KMS-11 (cell line): ENCODE measurements around the gene OSBP2.

Experiments
- H2AFZ ChIP-seq: fragments of 200-600 bp; sonication (generic); 2 replicates; pipeline ENCODE4 v1.6.1; 2016; ENCODE audit warnings: antibody characterized with exemption, mixed run types, low read depth
- H3K27ac ChIP-seq: fragments of 200-600 bp; sonication (generic); 2 replicates; pipeline ENCODE4 v1.6.1; 2016; ENCODE audit warnings: mild to moderate bottlenecking, mixed run types
- H3K27me3 ChIP-seq: fragments of 200-600 bp; sonication (generic); 2 replicates; pipeline ENCODE4 v1.6.1; 2017; ENCODE audit warnings: mild to moderate bottlenecking, low read depth, mixed run types, moderate library complexity; ENCODE audit not compliant: insufficient read depth
- H3K36me3 ChIP-seq: fragments of 200-600 bp; sonication (generic); 2 replicates; pipeline ENCODE4 v1.6.1; 2017; ENCODE audit warnings: mild to moderate bottlenecking, mixed run types; ENCODE audit not compliant: insufficient read depth
- H3K4me1 ChIP-seq: fragments of 200-600 bp; sonication (generic); 2 replicates; pipeline ENCODE4 v1.6.1; 2016; ENCODE audit warnings: mild to moderate bottlenecking, low read depth, mixed run types; ENCODE audit not compliant: poor library complexity, severe bottlenecking
- H3K4me2 ChIP-seq: fragments of 200-600 bp; sonication (generic); 2 replicates; pipeline ENCODE4 v1.7.0; 2016; ENCODE audit warnings: mild to moderate bottlenecking, mixed run types
- H3K4me3 ChIP-seq: fragments of 200-600 bp; sonication (generic); IDR thresholded peaks from 2 replicates; pipeline ENCODE4 v1.6.1; 2017; ENCODE audit warnings: low read depth, low read length, mixed read lengths; ENCODE audit not compliant: insufficient read depth
- H3K79me2 ChIP-seq: fragments of 200-600 bp; sonication (generic); 2 replicates; pipeline ENCODE4 v1.6.1; 2016; ENCODE audit warnings: low read depth, mixed run types; ENCODE audit not compliant: insufficient read depth
- H3K9ac ChIP-seq: fragments of 200-600 bp; sonication (generic); 2 replicates; pipeline ENCODE4 v1.6.1; 2016; ENCODE audit warnings: mild to moderate bottlenecking, mixed run types
- H4K20me1 ChIP-seq: fragments of 200-600 bp; sonication (generic); 2 replicates; pipeline ENCODE4 v1.6.1; 2016; ENCODE audit warnings: mild to moderate bottlenecking, mixed run types; ENCODE audit not compliant: insufficient read depth
- TF ChIP-seq, protein P1 (sequence below): fragments of 200-600 bp; sonication (generic); conservative IDR thresholded peaks from 2 replicates; pipeline ENCODE4 v1.6.1; 2017; ENCODE audit warnings: low read depth, mild to moderate bottlenecking, antibody characterized with exemption, low read length, moderate library complexity, mixed read lengths

OSBP2 gene

DNA sequence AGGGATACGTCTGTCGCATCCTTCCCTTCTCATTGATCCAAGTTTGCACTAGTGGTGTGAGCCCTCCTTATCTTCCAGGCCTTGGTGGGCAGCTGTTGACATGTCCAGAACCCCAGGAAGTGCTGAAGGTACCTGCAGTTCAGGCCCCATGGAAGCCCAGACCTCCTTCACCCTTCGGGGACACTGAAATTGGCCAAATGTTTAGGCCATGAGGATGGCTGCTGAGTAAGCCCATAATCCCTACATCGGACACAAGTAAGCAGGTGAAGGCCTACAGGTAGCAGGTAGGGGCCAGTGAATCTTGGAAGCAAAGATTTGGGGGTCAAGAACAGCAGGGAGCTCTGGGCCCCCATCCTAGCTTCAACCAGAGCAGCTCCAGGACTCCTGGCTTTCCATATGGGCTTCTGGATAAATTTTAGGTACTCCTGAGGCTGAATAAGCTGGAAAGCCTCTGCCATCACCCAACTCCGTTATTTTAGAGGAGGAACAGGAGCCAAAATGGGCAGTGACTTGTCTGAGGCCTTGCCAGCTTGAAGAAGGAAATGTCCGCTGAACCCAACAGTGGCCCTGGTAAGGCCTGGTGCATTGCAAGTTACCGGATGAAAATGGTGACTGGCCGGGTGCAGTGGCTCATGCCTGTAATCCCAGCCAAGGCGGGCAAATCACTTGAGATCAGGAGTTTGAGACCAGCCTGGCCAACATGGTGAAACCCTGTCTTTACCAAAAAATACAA is 228.7 kb downstream of the OSBP2 start:
- H3K36me3 ChIP-seq = no peaks in the 10 kb centered on the region
- no peak overlapping the region for H3K4me3 ChIP-seq
- peaks cover 16% of the 10 kb centered on the region for H3K4me1 ChIP-seq
- H3K27ac ChIP-seq = no peak overlapping the region
- H3K9ac ChIP-seq = no peak overlapping the region
- no peaks in the 10 kb centered on the region for H3K79me2 ChIP-seq
- no peak overlapping the region for H3K4me2 ChIP-seq
- TF ChIP-seq, protein P1, sequence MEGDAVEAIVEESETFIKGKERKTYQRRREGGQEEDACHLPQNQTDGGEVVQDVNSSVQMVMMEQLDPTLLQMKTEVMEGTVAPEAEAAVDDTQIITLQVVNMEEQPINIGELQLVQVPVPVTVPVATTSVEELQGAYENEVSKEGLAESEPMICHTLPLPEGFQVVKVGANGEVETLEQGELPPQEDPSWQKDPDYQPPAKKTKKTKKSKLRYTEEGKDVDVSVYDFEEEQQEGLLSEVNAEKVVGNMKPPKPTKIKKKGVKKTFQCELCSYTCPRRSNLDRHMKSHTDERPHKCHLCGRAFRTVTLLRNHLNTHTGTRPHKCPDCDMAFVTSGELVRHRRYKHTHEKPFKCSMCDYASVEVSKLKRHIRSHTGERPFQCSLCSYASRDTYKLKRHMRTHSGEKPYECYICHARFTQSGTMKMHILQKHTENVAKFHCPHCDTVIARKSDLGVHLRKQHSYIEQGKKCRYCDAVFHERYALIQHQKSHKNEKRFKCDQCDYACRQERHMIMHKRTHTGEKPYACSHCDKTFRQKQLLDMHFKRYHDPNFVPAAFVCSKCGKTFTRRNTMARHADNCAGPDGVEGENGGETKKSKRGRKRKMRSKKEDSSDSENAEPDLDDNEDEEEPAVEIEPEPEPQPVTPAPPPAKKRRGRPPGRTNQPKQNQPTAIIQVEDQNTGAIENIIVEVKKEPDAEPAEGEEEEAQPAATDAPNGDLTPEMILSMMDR = no peak
- no peaks in the 10 kb centered on the region for H4K20me1 ChIP-seq
- no peaks in the 10 kb centered on the region for H3K27me3 ChIP-seq
- H2AFZ ChIP-seq = no peak overlapping the region

DNA sequence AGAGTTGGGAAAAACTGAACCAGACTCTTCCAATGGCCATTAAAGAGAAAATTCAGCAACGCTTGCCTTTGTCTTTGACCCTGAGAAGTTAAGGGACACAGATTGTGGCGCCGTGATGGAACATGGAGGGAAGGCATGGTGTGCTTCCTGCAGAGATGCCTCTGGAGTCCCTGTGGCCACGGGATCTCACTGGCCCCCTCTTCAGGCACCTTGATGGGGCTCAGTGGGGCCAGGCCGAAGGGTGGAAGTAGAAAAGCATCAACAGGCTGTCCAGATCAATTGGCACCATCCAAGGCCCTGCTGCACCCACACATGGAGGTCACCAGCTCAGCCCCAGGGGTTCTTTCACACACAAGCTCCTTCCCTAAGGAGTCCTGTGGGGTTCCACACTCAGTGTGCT is 231.0 kb downstream of the OSBP2 start:
- H3K79me2 ChIP-seq = no peaks in the 10 kb centered on the region
- no peak overlapping the region for H3K9ac ChIP-seq
- H3K4me2 ChIP-seq = no peak overlapping the region
- no peaks in the 10 kb centered on the region for H3K36me3 ChIP-seq
- no peaks in the 10 kb centered on the region for H3K27me3 ChIP-seq
- no peak overlapping the region for H3K27ac ChIP-seq
- H3K4me3 ChIP-seq = no peak overlapping the region
- peaks cover 13% of the 10 kb centered on the region for H3K4me1 ChIP-seq
- H4K20me1 ChIP-seq = no peaks in the 10 kb centered on the region
- TF ChIP-seq, protein P1 = no peak
- no peak overlapping the region for H2AFZ ChIP-seq

DNA sequence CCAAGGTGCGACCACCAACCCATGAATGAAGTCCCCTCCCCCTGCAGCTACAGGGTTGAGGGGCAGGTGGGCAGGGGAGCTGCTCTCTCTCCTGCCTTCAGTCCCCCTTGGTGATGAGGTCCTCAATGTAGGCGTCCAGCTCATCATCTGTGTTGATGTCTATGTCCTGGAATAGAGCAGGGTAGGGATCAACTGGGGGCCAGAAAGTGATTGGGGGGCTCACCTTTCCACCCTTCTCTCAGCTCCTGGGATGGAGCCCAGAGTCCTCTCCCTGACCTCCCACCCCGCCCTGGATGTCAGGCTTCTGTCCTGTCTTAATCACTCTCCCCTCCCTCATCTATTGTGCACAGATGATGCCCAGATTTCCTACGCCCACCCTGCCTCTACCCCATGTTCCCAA is 232.0 kb downstream of the OSBP2 start:
- H3K79me2 ChIP-seq = no peaks in the 10 kb centered on the region
- no peak overlapping the region for H3K4me2 ChIP-seq
- no peaks in the 10 kb centered on the region for H4K20me1 ChIP-seq
- H2AFZ ChIP-seq = no peak overlapping the region
- H3K36me3 ChIP-seq = no peaks in the 10 kb centered on the region
- peaks cover 4% of the 10 kb centered on the region for H3K4me1 ChIP-seq
- no peaks in the 10 kb centered on the region for H3K27me3 ChIP-seq
- no peak overlapping the region for H3K27ac ChIP-seq
- no peak overlapping the region for H3K9ac ChIP-seq
- TF ChIP-seq, protein P1 = no peak
- H3K4me3 ChIP-seq = no peak overlapping the region

GRCh38 chr22:30927806-30928205 is 233.1 kb downstream of the OSBP2 start:
- Histone ChIP-seq H3K9ac (no peak overlapping the region), H3K27me3 (no peaks in the 10 kb centered on the region), H3K4me3 (no peak overlapping the region), H2AFZ (no peak overlapping the region), H4K20me1 (no peaks in the 10 kb centered on the region), H3K27ac (no peak overlapping the region), H3K36me3 (no peaks in the 10 kb centered on the region), H3K4me2 (no peak overlapping the region), H3K4me1 (no peaks in the 10 kb centered on the region), H3K79me2 (no peaks in the 10 kb centered on the region)
- TF ChIP-seq, protein P1 = no peak
